IPS DF 6.9 (cell line): ENCODE data around the gene SNCG.
"Not testable (repeated sequence)": the region's sequence is repeated elsewhere in the genome, so short reads cannot be mapped to it uniquely, and the experiment has no call there.

ENCODE experiments used
- DNase-seq: peaks from one replicate; pipeline ENCODE4 v3.0.0-alpha.2; 2013; ENCODE audit warnings: low read depth, low spot score
- H3K27ac ChIP-seq: one replicate; pipeline ENCODE4 v1.5.1; 2013; ENCODE audit warnings: low read length, control low read depth
- H3K27me3 ChIP-seq: 2 replicates; pipeline ENCODE4 v1.6.1; 2013; ENCODE audit warnings: mild to moderate bottlenecking, low read length; ENCODE audit not compliant: control insufficient read depth, insufficient read depth
- H3K36me3 ChIP-seq: 2 replicates; pipeline ENCODE4 v1.6.1; 2013; ENCODE audit warnings: low read length; ENCODE audit not compliant: control insufficient read depth, insufficient read depth
- H3K4me1 ChIP-seq: 2 replicates; pipeline ENCODE4 v1.6.1; 2013; ENCODE audit warnings: low read length; ENCODE audit not compliant: control insufficient read depth, insufficient read depth
- H3K4me3 ChIP-seq: 2 replicates; pipeline ENCODE4 v1.5.1; 2013; ENCODE audit warnings: mild to moderate bottlenecking, low read length
- H3K9me3 ChIP-seq: 2 replicates; pipeline ENCODE4 v1.6.1; 2013; ENCODE audit warnings: low read length, inconsistent platforms; ENCODE audit not compliant: control insufficient read depth, insufficient read depth
- WGBS: extraction: QIAGEN DNeasy Blood & Tissue Kit; methylation state at CpG from one replicate; pipeline ENCODE4 v1.1.7; 2013; ENCODE audit warnings: mixed read lengths, missing lambda C conversion rate; ENCODE audit not compliant: insufficient read length, insufficient coverage; 5-methylcytosine and 5-hydroxymethylcytosine counted together

SNCG gene

GRCh38 chr10:86968994-86969355 is 10.6 kb downstream of the SNCG start:
- no peaks in the 10 kb centered on the region for H3K36me3 ChIP-seq
- no CpG with 5 or more reads among the region's 9 CpGs for WGBS
- H3K27ac ChIP-seq, result no peak overlapping the region
- peaks cover 13% of the 10 kb centered on the region for H3K4me1 ChIP-seq
- no peak for DNase-seq
- no peaks in the 10 kb centered on the region for H3K9me3 ChIP-seq
- peaks cover 5% of the 10 kb centered on the region; the same call in 1 of the 2 replicates for H3K27me3 ChIP-seq
- no peak overlapping the region for H3K4me3 ChIP-seq

DNA sequence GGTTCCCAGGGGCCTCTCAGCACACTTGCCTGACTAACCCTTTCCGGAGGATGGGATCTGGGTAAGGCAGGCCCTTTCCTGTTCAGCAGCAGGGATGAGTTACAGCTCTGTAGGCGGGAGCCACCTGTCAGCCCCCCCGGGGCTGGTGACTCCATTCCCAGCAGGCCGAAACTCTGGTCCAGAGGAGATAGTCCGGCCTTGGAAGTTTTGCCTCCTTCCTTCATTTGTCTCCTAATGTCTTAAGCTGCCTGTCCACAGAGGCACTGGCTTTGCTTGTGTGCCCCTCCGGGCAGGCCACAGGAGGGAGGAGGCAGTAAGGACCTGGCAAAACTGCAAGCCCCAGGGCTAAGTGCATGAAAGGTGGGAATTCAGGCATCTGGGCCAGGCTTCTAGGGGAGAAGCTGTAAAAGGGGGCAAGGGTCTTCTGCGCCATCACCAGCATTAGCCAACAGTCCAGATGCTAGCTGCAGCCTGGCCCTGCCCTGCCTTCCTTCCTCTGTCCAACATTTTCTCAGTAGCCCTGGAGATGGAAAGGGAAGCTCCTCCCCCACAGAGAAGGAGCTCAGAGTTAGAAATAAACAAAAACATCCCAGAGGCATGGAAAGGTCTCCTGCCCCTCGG is 11.1 kb downstream of the SNCG start:
- Histone ChIP-seq H3K9me3 (no peaks in the 10 kb centered on the region), H3K4me3 (no peak overlapping the region), H3K36me3 (no peaks in the 10 kb centered on the region), H3K4me1 (peaks cover 13% of the 10 kb centered on the region), H3K27me3 (peaks cover 5% of the 10 kb centered on the region; the same call in 1 of the 2 replicates), H3K27ac (no peak overlapping the region)
- no peak for DNase-seq
- no CpG with 5 or more reads among the region's 8 CpGs for WGBS

DNA sequence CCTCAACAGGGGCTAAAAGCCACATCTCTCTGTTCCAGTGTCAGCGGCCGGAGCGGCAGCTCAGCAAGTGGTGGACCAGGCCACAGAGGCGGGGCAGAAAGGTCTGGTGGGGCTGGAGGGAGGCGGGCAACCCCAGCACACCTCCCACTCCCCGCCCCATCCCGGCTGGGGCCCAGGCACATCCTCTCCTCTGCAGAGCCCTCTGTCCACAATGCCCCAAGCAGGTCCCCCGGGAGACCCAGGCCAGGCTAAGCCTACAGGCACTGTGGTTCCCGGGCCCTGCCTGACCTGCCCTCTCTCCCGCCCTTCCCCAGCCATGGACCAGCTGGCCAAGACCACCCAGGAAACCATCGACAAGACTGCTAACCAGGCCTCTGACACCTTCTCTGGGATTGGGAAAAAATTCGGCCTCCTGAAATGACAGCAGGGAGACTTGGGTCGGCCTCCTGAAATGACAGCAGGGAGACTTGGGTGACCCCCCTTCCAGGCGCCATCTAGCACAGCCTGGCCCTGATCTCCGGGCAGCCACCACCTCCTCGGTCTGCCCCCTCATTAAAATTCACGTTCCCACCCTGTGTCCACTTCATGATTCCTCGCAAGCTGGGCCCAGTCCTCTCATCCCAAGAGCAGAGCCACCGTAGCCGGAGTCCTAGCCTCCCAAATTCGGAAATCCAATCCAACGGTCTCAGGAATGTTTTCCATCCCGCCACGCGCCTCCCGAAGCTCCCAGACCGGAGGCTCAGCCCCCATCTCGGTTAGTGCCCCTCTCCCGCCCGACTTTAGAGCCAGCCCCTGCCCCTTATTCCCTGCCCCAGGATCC is 12.0 kb downstream of the SNCG start:
- no peak for DNase-seq
- peaks cover 5% of the 10 kb centered on the region; the same call in 1 of the 2 replicates for H3K27me3 ChIP-seq
- no CpG with 5 or more reads among the region's 30 CpGs for WGBS
- no peaks in the 10 kb centered on the region for H3K36me3 ChIP-seq
- peaks cover 13% of the 10 kb centered on the region for H3K4me1 ChIP-seq
- H3K27ac ChIP-seq, result no peak overlapping the region
- no peaks in the 10 kb centered on the region for H3K9me3 ChIP-seq
- H3K4me3 ChIP-seq, result peak overlapping the region; percentile 53; the same call in 1 of the 2 replicates

- Histone ChIP-seq H3K36me3 (no peaks in the 10 kb centered on the region), H3K27ac (no peak overlapping the region)
- WGBS, result no CpG with 5 or more reads among the region's 20 CpGs
Observed at GRCh38 chr10:86970982-86971231, 12.5 kb downstream of the SNCG start.

GRCh38 chr10:86971232-86971991 is 13.0 kb downstream of the SNCG start:
- Histone ChIP-seq H3K4me3 (peak overlapping the region; percentile 53), H3K27me3 (peaks cover 5% of the 10 kb centered on the region; the same call in 1 of the 2 replicates), H3K9me3 (no peaks in the 10 kb centered on the region), H3K27ac (no peak overlapping the region), H3K36me3 (no peaks in the 10 kb centered on the region), H3K4me1 (peaks cover 13% of the 10 kb centered on the region)
- DNase-seq, result no peak
- no CpG with 5 or more reads among the region's 66 CpGs for WGBS

More at GRCh38 chr10:86970982-86971231, 12.5 kb downstream of the SNCG start:
- Histone ChIP-seq H3K9me3 (no peaks in the 10 kb centered on the region), H3K27me3 (peaks cover 5% of the 10 kb centered on the region; the same call in 1 of the 2 replicates), H3K4me1 (peaks cover 13% of the 10 kb centered on the region), H3K4me3 (peak overlapping the region; percentile 53; the same call in 1 of the 2 replicates)
- no peak for DNase-seq

DNA sequence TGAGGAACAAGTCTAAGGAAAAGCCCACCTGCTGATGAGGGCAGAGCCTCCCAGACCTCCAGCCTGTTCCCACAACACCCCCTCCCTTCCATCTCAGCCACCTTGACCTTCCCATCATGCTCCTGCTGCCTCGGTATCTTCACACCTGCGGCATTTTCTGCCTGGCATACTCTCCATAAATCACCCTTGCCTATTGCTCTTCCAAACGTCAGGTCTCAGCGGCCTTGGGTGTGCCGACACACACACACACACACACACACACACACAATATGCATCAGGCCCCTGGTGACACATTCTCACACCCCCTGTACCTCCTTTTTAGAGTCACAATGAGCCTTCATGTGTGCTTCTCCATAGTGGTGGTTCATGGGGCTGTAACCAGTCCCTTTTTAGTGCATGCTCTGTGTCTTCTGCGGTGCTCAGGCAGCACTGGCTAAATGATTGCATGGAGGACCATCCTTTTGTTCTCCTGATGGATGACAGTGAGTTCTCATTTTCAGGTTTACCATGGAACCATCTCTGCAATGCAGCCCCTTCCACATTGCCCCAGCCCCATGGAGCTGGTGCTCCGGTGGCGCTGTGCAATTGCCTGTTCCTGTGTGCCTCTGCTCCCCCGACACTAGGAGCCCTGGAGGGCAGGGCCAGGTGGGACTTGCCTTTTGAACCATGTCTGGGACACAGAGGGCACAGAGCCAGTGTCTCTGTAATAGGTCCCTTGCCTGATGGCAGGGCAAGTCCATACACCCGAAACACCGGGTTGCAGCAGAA is 14.4 kb downstream of the SNCG start:
- no CpG with 5 or more reads among the region's 11 CpGs for WGBS
- Histone ChIP-seq H3K27ac (no peak overlapping the region), H3K4me3 (no peak overlapping the region), H3K36me3 (no peaks in the 10 kb centered on the region), H3K27me3 (peaks cover 5% of the 10 kb centered on the region; the same call in 1 of the 2 replicates), H3K9me3 (no peaks in the 10 kb centered on the region), H3K4me1 (peaks cover 9% of the 10 kb centered on the region)
- DNase-seq, result no peak

DNA sequence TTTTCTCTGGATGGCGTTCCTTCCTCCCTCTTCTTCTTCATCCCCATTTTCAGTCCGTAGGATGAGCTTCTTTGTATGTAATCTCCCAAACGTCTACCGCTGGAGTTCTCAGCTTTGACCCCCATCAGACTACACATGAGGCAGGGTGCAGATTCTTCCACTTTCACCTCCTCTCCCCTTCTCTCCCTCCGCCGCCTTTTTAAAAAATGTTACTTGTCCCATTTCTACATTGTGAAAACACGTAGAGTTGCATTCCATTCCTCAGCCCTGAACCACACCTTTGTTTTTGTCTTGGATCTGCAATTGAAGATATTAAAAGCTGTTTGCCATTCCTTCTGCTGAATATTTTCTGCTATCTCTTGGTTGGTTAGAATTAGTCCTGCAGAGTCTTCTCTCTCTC is 16.1 kb downstream of the SNCG start:
- no CpG with 5 or more reads among the region's 7 CpGs for WGBS
- Histone ChIP-seq H3K27me3 (peaks cover 5% of the 10 kb centered on the region; the same call in 1 of the 2 replicates), H3K4me1 (peaks cover 9% of the 10 kb centered on the region), H3K36me3 (no peaks in the 10 kb centered on the region), H3K27ac (no peak overlapping the region), H3K9me3 (no peaks in the 10 kb centered on the region), H3K4me3 (no peak overlapping the region)
- no peak for DNase-seq

DNA sequence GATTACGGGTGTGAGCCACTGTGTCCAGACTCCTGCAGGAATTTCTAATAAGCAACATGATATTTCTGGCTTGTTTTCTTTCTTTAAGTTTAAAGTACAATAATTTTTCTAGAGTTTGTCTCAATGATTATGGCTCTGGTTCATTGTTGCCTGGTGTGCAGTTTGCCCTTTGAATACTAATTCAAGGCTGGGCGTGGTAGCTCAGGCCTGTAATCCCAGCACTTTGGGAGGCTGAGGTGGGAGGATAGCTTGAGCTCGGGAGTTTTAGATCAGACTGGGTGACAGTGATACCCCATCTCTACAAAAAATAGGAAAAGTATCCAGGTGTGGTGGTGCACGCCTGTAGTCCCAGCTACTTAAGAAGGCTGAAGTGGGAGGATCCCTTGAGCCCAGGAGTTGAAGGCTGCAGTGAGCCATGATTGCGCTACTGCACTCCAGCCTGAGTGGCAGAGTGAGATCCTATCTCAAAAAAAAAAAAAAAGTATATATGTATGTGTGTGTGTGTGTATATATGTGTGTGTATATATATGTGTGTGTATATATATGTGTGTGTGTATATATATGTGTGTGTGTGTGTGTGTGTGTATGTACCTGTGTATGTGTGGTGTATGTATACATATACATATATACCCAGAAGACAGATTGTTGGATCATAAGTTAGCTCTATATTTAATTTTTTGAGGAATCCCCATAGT is 18.1 kb downstream of the SNCG start:
- H3K27ac ChIP-seq, result no peak overlapping the region
- WGBS, result no CpG with 5 or more reads among the region's 5 CpGs
- no peaks in the 10 kb centered on the region for H3K36me3 ChIP-seq
- H3K4me1 ChIP-seq, result peaks cover 3% of the 10 kb centered on the region
- no peaks in the 10 kb centered on the region for H3K9me3 ChIP-seq
- no peak overlapping the region for H3K4me3 ChIP-seq
- peaks cover 5% of the 10 kb centered on the region; the same call in 1 of the 2 replicates for H3K27me3 ChIP-seq
- DNase-seq, result no peak

GRCh38 chr10:86978457-86978856 is 20.1 kb downstream of the SNCG start:
- not testable (repeated sequence) for H3K36me3 ChIP-seq, H3K9me3 ChIP-seq, H3K27ac ChIP-seq, H3K4me1 ChIP-seq, H3K4me3 ChIP-seq, DNase-seq, H3K27me3 ChIP-seq
- no CpG with 5 or more reads among the region's 3 CpGs for WGBS
